H7 (cell line): ENCODE measurements around the gene ZNF587B. TPM values are rescaled to one million over a fixed set of nuclear protein-coding genes. Genes with fewer than 3 reads are reported as not detected.
"Not testable (repeated sequence)": the region's sequence is repeated elsewhere in the genome, so short reads cannot be mapped to it uniquely, and the experiment has no call there.

Experiments used
- DNase-seq: peaks from one replicate; pipeline ENCODE4 v3.0.0; 2012
- H3K27me3 ChIP-seq: 2 replicates; pipeline ENCODE4 v1.6.0; 2011; ENCODE audit warnings: mild to moderate bottlenecking, low read length; ENCODE audit not compliant: control insufficient read depth, insufficient read depth
- H3K36me3 ChIP-seq: replicated peaks from 2 replicates; pipeline ENCODE4 v1.5.1; 2011; ENCODE audit warnings: low read length; ENCODE audit not compliant: control insufficient read depth, insufficient read depth
- H3K4me3 ChIP-seq: 2 replicates; pipeline ENCODE4 v1.5.1; 2011; ENCODE audit warnings: low read depth, mild to moderate bottlenecking, control low read depth, low read length, moderate library complexity; ENCODE audit not compliant: insufficient read depth
- total RNA-seq: library from RNA; depleted of rRNA; stranded (reverse); fragments of >200 nt; shearing (Covaris generic); gene quantifications from 2 replicates; pipeline ENCODE4 v1.2.3, GENCODE V29; 2014; rRNA removed

Gene ZNF587B
- total RNA-seq, 1 experiment from 2014 or later, result 24.4 TPM

DNA sequence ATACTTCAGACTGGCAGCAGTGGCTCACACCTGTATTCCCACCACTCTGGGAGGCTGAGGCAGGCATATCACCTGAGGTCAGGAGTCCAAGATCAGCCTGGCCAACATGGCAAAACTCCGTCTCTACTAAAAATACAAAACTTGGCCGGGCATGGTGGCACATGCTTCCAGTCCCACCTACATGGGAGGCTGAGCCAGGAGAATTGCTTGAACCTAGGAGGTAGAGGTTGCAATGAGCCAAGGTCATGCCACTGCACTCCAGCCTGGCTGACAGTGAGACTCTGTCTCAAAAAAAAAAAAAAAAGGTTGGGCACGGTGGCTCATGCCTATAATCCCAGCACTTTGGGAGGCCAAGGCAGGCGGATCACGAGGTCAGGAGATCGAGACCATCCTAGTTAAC lies 39.6 kb downstream of the ZNF587B start:
- H3K36me3 ChIP-seq, result peaks cover 28% of the 10 kb centered on the region
- not testable (repeated sequence) for H3K27me3 ChIP-seq, H3K4me3 ChIP-seq, DNase-seq

DNA sequence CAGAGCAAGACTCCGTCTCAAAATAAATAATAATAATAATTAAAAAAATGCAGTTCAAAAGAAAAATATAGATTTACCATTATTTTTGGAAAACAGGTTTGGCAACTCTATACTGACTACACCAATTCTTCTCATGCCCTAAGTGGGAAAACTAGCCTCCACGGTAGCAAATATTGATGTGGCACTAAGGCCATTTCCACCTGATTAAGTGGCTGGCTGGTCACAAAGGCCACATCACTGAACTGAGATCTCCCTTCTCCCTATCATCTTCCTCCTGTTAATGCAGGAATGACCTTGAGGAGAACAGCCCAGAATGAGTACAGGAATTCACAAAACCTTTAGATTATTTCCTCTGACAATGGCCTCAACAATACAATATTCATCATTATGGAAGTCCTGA lies 40.1 kb downstream of the ZNF587B start:
- H3K4me3 ChIP-seq, result no peak overlapping the region
- DNase-seq, result no peak
- no peaks in the 10 kb centered on the region for H3K27me3 ChIP-seq
- H3K36me3 ChIP-seq, result peaks cover 29% of the 10 kb centered on the region

DNA sequence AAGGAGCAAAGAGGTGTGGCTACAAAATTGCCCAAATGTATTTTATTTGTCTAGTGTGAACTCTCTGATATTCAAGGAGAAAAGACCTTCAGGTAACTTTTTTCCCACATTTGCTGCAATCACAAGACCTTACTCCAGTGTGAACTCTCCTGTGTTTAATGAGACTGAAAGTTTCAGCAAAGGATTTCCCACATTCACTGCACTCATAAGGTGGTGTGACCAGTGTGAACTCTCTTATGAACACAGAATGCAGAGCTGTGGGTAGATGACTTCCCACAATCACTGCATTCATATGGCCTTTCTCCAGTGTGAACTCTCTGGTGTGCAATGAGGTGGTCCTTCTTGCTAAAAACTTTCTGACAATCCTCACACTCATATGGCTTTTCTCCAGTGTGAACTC lies 42.4 kb downstream of the ZNF587B start:
- Histone ChIP-seq H3K36me3 (peaks cover 38% of the 10 kb centered on the region), H3K27me3 (no peaks in the 10 kb centered on the region), H3K4me3 (no peak overlapping the region)
- no peak for DNase-seq

GRCh38 chr19:57873883-57874799 lies 44.0 kb downstream of the ZNF587B start:
- H3K4me3 ChIP-seq, H3K27me3 ChIP-seq, DNase-seq: not testable (repeated sequence)
- peaks cover 38% of the 10 kb centered on the region for H3K36me3 ChIP-seq

GRCh38 chr19:57886046-57886445 lies 55.9 kb downstream of the ZNF587B start:
- DNase-seq, result no peak
- no peak overlapping the region for H3K4me3 ChIP-seq
- peaks cover 4% of the 10 kb centered on the region for H3K36me3 ChIP-seq
- no peaks in the 10 kb centered on the region for H3K27me3 ChIP-seq

- H3K4me3 ChIP-seq, result peak overlapping the region; percentile 91
- peak; percentile 49 for DNase-seq
Observed at GRCh38 chr19:57887195-57887941, 57.3 kb downstream of the ZNF587B start.

GRCh38 chr19:57888107-57888559 lies 58.0 kb downstream of the ZNF587B start:
- Histone ChIP-seq H3K27me3 (no peaks in the 10 kb centered on the region), H3K36me3 (peaks cover 4% of the 10 kb centered on the region), H3K4me3 (peak overlapping the region; percentile 91)
- DNase-seq, result peak; percentile 62

More at GRCh38 chr19:57887195-57887941, 57.3 kb downstream of the ZNF587B start:
- peaks cover 4% of the 10 kb centered on the region for H3K36me3 ChIP-seq
- no peaks in the 10 kb centered on the region for H3K27me3 ChIP-seq

- peaks cover 4% of the 10 kb centered on the region for H3K36me3 ChIP-seq
- no peaks in the 10 kb centered on the region for H3K27me3 ChIP-seq
- DNase-seq, result peak; percentile 85
- H3K4me3 ChIP-seq, result peak within 1 kb of the TSS; percentile 91
Observed at GRCh38 chr19:57888560-57889231, 58.6 kb downstream of the ZNF587B start, which contains the start of gene ZNF814. ZNF814 (minus strand) TSS chr19:57889037; CDS start chr19:57888802, 235 bp downstream.

GRCh38 chr19:57890706-57891105 lies 60.6 kb downstream of the ZNF587B start:
- not testable (repeated sequence) for H3K4me3 ChIP-seq, H3K27me3 ChIP-seq, H3K36me3 ChIP-seq, DNase-seq

Other genes starting within 250 kb of the ZNF587B start
- gene ZIK1, start 246.2 kb upstream of the ZNF587B start, total RNA-seq, result 15.9 and 25.7 TPM in 2 replicates
- 7.2 and 11.5 TPM in 2 replicates for gene ZNF530, start 230.4 kb upstream of the ZNF587B start, total RNA-seq
- gene ZNF134, start 216.1 kb upstream of the ZNF587B start, total RNA-seq, result 31.6 and 34.4 TPM in 2 replicates
- 12.3 and 13.9 TPM in 2 replicates for gene ZNF211, start 197.1 kb upstream of the ZNF587B start, total RNA-seq
- gene ZSCAN4, start 161.4 kb upstream of the ZNF587B start, total RNA-seq, result not detected in 2 replicates
- 19.9 and 28.2 TPM in 2 replicates for gene ZNF551, start 148.3 kb upstream of the ZNF587B start, total RNA-seq
- gene ZNF154, start 121.1 kb upstream of the ZNF587B start, total RNA-seq, result 3.9 and 9.1 TPM in 2 replicates
- gene ZNF671, start 102.7 kb upstream of the ZNF587B start, total RNA-seq, result 7.7 and 9.9 TPM in 2 replicates
- 20.4 and 21.5 TPM in 2 replicates for gene ZNF776, start 83.5 kb upstream of the ZNF587B start, total RNA-seq
- 13.4 and 15.4 TPM in 2 replicates for gene ZNF586, start 60.6 kb upstream of the ZNF587B start, total RNA-seq
- 6.6 and 9.3 TPM in 2 replicates for gene ZNF552, start 15.4 kb upstream of the ZNF587B start, total RNA-seq
- 19.0 and 19.7 TPM in 2 replicates for gene ZNF587, start 19.6 kb downstream of the ZNF587B start, total RNA-seq
- gene ZNF814, start 58.7 kb downstream of the ZNF587B start, total RNA-seq, result 16.8 and 24.3 TPM in 2 replicates
- 8.1 and 10.6 TPM in 2 replicates for gene ZNF417, start 86.3 kb downstream of the ZNF587B start, total RNA-seq
- 5.7 and 6.0 TPM in 2 replicates for gene ZNF418, start 105.1 kb downstream of the ZNF587B start, total RNA-seq
- 4.0 and 6.8 TPM in 2 replicates for gene ZNF256, start 117.4 kb downstream of the ZNF587B start, total RNA-seq
- 0.38 TPM in 1 of 2 replicates, not detected in the other for gene C19orf18, start 144.2 kb downstream of the ZNF587B start, total RNA-seq
- gene ZNF606, start 172.5 kb downstream of the ZNF587B start, total RNA-seq, result 16.9 and 19.7 TPM in 2 replicates
- not detected in 2 replicates for gene ZSCAN1, start 203.7 kb downstream of the ZNF587B start, total RNA-seq
- gene ZNF135, start 229.0 kb downstream of the ZNF587B start, total RNA-seq, result 0.07 TPM in 1 of 2 replicates, not detected in the other